HG03520 (cell line): ENCODE measurements around the gene EBNA1BP2.
"Not testable (repeated sequence)": the region's sequence is repeated elsewhere in the genome, so short reads cannot be mapped to it uniquely, and the experiment has no call there.

Source experiments
- ATAC-seq: cut with Tn5 transposase; IDR thresholded peaks from one replicate; pipeline ENCODE4 v1.9.1; 2021; ENCODE audit warnings: mild to moderate bottlenecking, moderate library complexity; ENCODE audit not compliant: unreplicated experiment

EBNA1BP2 gene

DNA sequence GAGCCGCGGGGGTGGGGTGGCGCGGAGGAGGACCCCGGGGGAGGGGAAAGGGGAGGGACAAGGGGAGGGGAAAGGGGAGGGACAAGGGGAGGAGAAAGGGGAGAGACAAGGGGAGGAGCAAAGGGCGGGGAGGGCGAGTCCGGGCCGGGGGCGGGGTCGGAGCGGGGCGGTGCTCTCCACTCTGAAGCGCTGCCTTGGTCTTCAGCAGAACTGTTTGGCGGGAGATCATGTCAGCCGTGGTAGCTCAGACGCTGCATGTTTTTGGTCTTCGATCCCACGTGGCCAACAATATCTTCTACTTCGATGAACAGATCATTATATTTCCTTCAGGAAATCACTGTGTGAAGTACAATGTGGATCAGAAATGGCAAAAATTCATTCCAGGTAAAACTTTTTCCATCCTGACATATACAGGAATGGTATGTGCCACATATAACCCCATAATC lies 460 bp upstream of the EBNA1BP2 start:
- peak; percentile 30 for ATAC-seq

DNA sequence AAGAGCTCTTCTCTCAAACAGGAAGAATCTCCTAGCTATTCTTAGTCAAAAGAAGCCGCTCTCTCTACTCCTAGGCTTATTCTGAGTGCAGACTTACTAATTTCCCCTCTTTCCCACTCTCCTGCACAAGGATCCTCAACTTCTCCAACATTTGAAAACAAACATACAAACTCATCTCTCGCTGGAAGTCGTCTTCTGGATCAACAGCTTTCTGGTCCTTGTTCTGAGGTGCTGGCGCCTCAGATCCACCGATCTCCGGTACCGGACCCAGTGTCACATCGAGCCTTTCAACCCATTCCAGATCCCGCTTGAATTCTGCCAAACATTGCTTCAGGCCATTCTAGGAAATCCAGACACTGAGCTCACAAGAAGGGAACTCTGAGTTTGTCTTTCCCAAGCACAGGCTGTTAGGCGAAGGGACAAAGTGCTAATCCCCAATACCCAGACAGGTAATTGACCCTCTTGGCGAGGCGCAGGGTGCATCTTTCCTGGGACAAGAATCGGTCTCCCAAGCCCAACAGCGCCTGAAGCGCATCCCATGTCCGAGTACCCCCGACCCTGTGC lies 696 bp downstream of the EBNA1BP2 start:
- no peak for ATAC-seq

DNA sequence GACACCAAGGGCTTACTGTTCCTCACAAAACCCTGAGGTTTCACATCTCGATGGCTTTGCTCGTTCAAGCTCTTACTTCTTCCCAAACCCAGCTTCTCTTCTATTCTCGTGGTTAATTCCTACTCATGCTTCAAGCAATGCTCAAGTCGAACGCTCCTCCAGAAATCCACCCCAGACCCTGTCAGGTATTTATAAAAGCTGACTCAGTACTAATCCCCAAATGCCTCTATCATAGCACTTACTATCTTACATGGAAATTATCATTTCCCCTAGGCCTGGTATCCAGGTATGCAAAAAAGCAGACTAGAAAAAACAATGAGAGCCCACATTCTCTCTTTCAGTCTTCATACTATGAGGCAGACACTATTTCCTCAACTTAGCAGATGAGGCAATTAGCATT lies 6.3 kb downstream of the EBNA1BP2 start:
- no peak for ATAC-seq

DNA sequence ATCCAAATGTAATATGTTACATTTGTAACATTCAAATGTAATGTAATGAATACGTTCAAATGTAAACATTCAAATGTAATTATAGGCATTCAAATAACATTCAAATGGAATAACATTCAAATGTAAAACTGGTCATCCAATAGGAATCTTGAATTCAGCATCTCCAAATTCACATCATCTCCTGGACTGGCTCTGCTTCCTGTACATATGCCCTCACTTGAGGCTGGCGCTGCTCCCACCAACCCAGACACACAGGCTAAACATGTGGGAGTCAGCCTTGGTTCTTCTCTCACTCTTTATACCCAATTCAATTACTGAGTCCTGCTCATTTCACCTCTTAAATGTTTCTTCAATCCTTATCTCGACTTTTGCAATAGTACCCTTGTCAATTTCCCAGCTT lies 6.9 kb downstream of the EBNA1BP2 start:
- no peak for ATAC-seq

DNA sequence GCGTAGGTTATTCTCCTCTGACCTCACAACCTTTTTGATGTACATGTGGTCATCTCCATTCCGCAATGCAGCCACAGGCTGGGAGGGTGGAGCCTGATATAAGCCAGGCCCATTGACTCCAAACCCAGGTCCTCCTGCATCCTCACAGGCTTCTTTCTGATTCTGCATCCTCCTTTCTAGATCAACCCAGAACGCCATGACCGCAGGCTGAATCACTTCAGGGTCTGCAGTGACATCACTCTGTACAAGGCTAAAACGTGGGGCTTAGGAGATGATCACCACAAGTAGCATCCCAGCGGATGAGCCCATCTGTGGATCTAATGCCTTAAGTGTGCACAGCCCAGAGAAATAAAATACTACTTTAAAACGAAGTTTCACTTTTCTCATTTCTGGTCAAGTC lies 16.1 kb downstream of the EBNA1BP2 start:
- ATAC-seq = no peak

DNA sequence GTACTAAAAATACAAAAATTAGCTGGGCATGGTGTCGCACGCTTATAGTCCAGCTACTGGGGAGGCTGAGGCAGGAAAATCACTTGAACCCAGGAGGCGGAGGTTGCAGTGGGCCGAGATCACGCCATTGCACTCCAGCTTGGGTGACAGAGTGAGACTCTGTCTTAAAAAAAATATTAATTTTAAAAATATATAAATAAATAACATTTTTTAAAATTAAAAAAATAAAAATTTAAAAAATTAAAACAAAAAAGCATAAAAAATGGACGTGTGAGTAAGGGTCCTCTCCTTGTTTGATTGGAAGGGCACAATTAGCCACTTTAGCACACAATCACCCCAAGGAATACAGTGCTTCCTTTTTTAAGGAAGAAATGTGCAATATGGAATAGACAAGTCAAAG lies 18.6 kb downstream of the EBNA1BP2 start:
- ATAC-seq = no peak

DNA sequence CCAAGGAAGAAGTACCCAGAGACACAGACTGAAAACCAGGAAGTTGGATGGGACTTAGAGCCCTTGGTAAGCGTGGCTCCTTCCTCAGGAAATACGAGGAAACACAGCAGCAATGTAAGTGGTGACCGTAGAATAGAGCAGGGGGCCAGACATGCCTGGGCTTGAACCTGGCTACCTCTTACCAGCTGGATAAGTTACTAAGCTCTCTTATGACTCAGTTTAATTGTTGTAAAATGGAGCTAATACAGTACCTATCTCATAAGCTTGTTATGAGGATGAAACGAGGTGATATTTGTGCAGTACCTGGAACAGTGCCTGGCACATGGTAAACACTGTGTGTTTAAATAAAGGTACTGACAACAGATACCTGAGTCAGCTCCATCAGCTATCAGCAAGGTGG lies 19.2 kb downstream of the EBNA1BP2 start:
- no peak for ATAC-seq

DNA sequence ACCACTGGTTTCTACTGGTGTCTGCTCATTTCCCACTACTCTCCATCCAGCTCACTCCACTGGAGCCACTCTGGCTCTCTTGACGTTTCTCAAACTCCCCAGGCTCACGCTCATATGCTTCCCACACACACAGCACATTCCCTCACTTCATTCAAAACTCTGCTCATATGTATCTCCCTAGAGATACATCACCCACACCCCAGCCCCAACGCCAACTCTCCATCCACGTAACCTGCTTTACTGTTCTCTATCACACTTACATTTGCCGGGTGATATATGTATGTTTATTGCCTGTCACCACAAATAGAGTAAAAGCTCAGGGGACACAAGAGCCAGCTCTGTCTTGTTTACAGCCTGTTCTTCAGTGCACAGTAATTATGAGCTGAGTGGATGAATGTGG lies 22.2 kb downstream of the EBNA1BP2 start:
- no peak for ATAC-seq

DNA sequence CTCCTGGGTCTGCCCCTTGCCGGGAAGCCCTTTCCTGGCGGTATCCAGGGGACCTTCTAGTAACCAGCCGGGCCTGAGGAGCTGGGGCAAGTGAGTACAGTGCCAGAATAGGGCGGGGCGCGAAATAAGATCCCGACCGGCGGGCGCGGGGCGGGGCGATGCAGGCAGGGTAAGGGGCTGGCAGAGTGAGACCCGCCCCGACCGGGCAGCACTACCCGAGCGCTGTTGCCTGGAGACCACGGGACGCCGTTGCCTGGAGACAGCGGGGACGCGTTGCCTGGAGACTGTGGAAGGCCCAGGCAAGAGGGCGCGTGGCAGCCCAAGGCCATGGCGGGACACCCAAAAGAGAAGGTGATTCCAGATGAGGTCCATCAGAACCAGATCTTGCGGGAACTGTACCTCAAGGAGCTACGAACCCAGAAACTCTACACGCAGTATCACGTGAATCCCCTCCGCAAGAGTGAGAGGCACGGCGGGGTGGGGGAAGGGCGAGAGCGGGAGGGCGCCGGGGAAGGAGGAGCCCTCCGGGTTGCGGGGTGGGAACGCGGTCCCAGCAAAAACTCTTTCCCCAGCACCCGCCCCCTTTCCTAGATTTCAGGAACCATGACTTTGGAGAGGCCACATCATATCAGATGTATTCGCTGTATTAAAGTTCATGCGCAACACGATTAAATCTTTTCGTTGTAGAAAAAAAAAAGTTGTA lies 24.3 kb downstream of the EBNA1BP2 start:
- ATAC-seq = no peak

DNA sequence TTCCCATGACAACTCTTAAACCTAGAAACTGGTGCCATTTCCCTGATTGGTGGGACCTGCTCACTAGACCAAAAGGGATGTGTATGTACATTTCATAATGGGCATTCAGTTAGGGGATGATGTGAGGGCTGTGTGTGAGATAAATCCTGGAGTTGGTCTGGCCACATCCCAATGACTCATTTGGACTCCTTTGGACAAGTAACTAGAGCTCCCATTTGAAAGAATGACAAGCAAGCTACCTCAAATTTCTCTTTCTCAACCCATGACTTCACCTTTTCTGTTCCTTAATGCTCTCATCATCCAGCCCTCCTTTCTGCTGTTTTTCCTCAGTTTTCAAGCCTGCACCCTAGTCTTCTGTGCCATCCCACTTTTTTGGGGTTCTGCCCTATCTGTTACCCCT lies 27.9 kb downstream of the EBNA1BP2 start:
- ATAC-seq = no peak

DNA sequence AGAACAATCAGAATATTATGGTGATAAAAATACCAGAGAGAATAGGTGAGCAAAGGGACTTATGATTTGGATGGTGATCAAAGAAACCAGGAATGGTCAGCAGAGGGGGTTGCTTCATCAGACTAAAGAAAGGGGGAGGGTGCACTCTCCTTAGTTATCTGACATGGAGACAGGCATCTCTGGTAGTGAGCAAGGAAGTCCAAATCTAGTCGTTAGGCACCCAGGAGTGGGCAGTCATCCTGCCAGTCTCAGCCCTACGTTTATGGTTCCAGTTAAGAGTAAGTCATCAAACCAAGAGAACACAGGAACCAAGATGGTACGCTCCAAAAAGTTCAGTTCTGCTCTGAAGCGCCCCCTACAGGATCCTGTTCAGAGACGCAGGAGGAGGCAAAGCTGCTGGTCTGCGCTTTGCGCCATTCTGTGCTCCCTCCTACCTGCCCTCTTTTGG lies 28.6 kb downstream of the EBNA1BP2 start:
- no peak for ATAC-seq

DNA sequence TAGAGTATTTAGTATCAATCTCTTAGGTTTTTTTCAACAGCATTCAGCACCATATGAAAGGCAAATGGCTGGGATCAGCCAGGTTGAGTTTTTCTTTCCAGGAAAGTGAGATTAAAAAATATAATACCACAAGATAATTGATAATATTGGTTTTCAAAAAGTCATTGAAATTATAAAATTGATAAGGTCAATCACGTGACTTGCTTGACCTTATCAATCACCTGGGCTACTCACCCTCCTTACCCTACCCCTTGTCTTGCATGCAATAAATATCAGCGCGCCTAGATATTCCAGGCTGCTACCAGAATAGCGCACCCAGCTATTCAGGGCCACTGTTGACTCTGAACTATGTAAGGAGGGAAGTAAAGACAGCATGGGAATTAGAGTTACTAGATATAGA lies 31.5 kb downstream of the EBNA1BP2 start:
- ATAC-seq = no peak

DNA sequence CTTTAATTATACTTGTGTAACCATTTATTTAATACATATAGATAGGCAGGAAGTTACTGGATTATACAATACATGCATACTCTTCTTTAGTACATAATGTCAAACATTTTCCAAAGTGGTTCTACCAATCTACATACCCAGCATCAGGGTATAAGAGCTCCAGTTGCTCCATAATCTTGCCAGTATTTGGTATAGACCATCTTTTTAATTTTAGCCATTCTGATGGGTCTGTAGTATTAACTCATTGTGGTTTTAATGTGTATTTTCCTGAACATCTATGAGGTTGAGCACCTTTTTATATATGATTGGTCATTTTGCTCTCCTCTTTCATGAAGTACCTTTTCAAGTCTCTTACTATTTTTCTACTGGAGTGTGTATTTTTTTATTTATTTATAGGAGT lies 32.1 kb downstream of the EBNA1BP2 start:
- ATAC-seq = no peak

DNA sequence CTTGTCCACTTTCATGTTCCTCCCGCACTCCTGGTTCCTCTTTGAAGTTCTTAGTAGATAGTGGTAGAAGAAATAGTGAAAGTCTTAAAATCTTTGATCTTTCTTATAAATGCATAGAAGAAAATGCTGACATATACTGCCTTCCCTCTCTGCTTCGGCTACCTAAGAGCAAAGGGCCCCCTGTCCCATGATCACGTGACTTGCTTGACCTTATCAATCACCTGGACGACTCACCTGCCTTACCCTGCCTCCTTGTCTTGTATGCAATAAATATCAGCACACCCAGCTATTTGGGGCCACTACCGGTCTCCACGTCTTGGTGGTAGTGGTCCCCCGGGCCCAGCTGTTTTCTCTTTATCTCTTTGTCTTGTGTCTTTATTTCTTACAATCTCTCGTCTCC lies 32.8 kb downstream of the EBNA1BP2 start:
- ATAC-seq = not testable (repeated sequence)

DNA sequence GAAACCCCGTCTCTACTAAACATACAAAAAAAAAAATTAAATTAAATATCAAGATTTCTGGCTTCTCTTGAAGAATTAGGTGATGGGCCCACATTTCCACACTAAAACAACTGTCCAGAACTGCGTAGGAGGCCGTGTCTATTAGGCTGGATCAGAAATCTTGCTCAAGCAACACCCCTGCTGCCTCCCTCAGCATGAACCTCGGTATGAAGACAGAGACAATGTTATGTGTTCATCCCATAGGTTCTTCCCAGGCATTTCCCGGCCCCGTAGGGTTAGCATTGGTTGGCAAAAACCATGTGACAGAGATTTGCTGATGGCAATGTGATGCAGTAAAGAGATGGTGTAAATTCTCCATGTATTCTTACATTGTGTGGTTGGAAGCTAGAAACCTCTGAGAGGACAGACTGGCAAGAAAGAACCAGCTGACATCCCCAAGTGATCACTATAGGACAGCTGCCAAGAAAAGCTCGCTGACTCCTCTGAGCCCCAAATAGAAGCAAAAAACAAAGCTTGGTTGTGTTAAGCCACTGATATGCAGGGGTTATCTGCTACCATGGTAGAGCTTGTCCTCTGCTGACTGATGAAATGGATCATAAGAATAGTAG lies 34.5 kb downstream of the EBNA1BP2 start:
- ATAC-seq = no peak

DNA sequence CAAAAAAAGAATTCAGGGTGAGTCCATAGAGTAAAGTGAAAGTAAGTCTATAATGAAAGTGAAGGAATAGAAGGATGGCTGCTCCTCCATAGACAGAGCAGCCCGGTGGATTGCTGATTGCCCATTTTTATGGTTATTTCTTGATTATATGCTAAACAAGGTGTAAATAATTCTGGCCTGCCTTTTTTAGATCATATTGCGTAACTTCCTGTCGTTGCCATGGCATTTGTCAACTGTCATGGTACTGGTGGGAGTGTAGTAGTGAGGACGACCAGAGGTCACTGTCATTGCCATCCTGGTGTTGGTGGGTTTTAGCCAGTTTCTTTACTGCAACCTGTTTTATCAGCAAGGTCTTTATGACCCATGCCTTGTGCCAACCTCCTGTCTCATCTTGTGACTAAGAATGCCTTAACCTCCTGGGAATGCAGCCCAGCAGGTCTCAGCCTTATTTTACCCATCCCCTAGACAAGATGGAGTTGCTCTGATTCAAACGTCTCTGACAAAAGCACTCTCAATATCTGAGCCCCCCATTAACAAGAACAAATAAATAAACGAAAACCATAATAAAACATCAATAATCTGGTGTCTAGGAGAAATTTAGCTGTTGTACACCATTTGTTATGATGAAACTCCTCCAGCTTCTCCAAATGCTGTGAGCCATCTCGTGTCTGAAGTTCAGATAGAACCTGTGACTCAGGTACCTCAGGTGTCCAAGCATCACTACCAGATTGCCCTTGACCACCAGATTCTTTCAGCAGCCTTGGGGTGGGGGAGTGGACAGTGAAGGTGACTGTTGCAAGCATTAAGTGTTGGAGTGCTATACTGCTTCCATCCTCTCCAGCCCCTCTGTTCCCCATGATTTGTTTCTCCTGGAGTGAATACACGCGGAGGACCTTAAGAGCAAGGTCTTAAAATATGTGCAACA lies 36.0 kb downstream of the EBNA1BP2 start:
- ATAC-seq = no peak

DNA sequence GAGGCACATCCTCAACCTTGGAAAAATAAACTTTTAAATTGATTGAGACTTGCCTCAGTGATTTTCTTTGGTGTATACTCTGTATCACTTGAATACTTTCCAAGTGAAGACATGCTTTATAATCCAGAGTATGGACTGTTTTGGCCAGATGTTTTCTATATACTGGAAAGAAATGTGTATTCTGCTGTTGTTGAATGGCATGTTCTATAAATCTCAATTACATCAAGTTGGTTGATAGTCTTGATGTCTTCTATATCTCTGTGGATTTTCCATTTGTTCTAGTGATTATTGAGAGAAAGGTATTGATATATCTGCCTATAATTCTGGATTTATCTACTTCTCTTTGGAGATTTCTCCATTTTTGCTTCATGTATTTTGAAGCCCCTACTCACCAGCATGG lies 37.5 kb downstream of the EBNA1BP2 start:
- no peak for ATAC-seq

DNA sequence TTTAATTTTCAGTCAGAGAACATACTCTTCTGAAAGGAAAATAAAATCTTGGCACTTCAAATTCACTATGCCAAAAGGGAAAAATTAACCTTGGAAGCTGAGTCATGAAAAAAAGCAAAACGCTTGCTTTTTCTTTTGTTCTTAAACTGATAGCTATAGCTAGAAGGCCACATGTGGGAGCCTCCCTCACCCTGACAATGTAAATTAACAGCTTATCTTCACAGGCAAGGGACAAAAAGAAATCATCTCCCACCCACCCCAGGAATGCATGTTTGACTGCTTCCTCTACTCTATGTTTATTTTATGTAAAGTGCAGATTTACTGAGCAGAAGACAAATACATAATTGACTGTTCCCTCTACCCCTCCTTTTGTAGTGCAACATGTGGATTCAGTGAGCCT lies 38.0 kb downstream of the EBNA1BP2 start:
- no peak for ATAC-seq

DNA sequence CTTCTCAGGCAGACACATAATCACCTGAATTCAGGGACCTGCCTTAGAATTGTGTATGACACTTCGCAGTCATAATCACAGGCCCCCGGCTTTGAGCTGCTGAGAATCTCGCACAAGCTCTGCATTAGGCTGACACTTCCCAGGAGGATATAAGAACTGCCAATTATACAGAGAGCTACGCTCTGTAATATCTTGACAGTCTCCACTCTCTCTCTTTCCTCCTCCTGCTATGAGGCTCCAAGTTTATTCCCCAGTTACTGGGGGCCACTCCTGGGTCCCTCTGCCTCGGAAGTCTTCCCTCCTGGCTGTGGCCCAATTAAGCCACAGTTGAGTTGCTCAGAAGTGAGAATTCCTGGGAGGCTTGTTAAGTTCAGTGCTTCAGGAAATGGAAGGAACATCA lies 42.7 kb downstream of the EBNA1BP2 start:
- no peak for ATAC-seq

DNA sequence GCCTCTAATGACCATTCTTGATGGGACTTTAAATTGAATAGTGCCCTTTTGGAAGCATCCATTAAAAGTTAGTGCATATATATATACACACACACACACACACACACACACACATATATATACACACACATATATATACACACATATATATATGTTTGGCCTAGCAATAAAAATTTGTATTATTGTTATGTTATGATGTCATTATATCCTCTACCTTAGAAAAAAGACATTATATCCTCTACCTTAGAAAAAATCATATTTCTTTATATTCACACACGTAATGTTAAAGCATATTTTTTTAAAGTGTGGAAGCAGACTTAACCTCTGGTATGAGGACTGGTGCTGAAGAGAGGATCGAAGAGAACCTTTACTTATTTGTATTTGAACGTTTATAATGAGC lies 43.3 kb downstream of the EBNA1BP2 start:
- ATAC-seq = no peak

DNA sequence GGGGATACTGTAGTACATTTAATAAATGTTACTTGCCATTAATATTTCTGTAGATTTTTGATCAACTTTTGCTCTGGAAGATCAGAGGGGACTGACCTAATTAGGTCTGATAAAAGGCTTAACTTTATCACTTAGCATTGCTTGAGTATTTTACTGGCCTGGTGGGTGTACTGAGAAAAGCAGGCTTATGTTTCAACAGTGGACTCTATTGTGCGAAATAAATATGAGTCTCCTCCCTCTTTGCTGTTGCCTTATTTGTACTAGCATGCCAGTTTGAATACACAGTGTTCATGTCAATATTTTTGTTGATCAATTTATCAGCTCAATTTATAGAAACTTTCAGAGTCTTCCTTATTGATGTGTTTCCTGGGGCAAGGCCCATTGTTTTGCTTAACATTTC lies 49.1 kb downstream of the EBNA1BP2 start:
- no peak for ATAC-seq
